HepG2 (cell line): ENCODE data around the gene PELO. TPM values are rescaled to one million over a fixed set of nuclear protein-coding genes. Genes with fewer than 3 reads are reported as not detected.

Experiments
- CHD4 ChIP-seq: fragments of 200-600 bp; sonication (generic); IDR thresholded peaks from 2 replicates; pipeline ENCODE4 v1.7.0; 2017; ENCODE audit warnings: mild to moderate bottlenecking, low read length, borderline replicate concordance
- HHEX ChIP-seq: IDR thresholded peaks from 2 replicates; pipeline ENCODE4 v1.6.1; 2016; ENCODE audit warnings: control low read depth
- HOXA3 ChIP-seq: sonication (generic); formaldehyde crosslinking; IDR thresholded peaks from 2 replicates; pipeline ENCODE4 v1.5.0; 2020; ENCODE audit warnings: missing genetic modification reagents
- JUND ChIP-seq: sonication (generic); formaldehyde crosslinking; IDR thresholded peaks from 2 replicates; pipeline ENCODE4 v1.8.0; 2022; ENCODE audit warnings: mild to moderate bottlenecking, missing genetic modification reagents
- KDM5B ChIP-seq: sonication (generic); formaldehyde crosslinking; IDR thresholded peaks from 2 replicates; pipeline ENCODE4 v1.4.0; 2020; ENCODE audit warnings: missing genetic modification reagents, mild to moderate bottlenecking, borderline replicate concordance
- KLF6 ChIP-seq: IDR thresholded peaks from 2 replicates; pipeline ENCODE4 v1.8.0; 2016; ENCODE audit warnings: missing biosample characterization, missing genetic modification reagents
- MXD1 ChIP-seq: sonication (generic); formaldehyde crosslinking; IDR thresholded peaks from 2 replicates; pipeline ENCODE4 v1.4.0; 2020; ENCODE audit warnings: mild to moderate bottlenecking, missing genetic modification reagents
- PLRG1 ChIP-seq: fragments of 450-650 bp; conservative IDR thresholded peaks from 2 replicates; pipeline ENCODE4 v1.6.1; 2016
- ZBTB20 ChIP-seq: sonication (generic); formaldehyde crosslinking; IDR thresholded peaks from 2 replicates; pipeline ENCODE4 v1.8.1; 2023; ENCODE audit warnings: missing genetic modification reagents, low read depth, mild to moderate bottlenecking, borderline replicate concordance
- ZFAT ChIP-seq: sonication (generic); formaldehyde crosslinking; conservative IDR thresholded peaks from 2 replicates; pipeline ENCODE4 v1.8.1; 2023; ENCODE audit warnings: missing genetic modification reagents, inconsistent platforms
- ZNF205 ChIP-seq: IDR thresholded peaks from 2 replicates; pipeline ENCODE4 v1.6.1; 2018; ENCODE audit warnings: missing biosample characterization, missing genetic modification reagents
- ZNF33A ChIP-seq: sonication (generic); formaldehyde crosslinking; IDR thresholded peaks from 2 replicates; pipeline ENCODE4 v1.5.1; 2020; ENCODE audit warnings: missing genetic modification reagents, mild to moderate bottlenecking, moderate library complexity, borderline replicate concordance
- ZNF589 ChIP-seq: sonication (generic); formaldehyde crosslinking; conservative IDR thresholded peaks from 2 replicates; pipeline ENCODE4 v1.8.0; 2022; ENCODE audit warnings: mild to moderate bottlenecking, moderate library complexity, missing genetic modification reagents
- ZNF775 ChIP-seq: sonication (generic); formaldehyde crosslinking; IDR thresholded peaks from 2 replicates; pipeline ENCODE4 v1.4.0; 2020; ENCODE audit warnings: missing genetic modification reagents, mild to moderate bottlenecking, moderate library complexity, borderline replicate concordance
- ZSCAN29 ChIP-seq: sonication (generic); formaldehyde crosslinking; conservative IDR thresholded peaks from 2 replicates; pipeline ENCODE4 v1.4.0; 2020; ENCODE audit warnings: mild to moderate bottlenecking, missing genetic modification reagents
- polyA plus RNA-seq, 8 experiments: library from polyadenylated mRNA; depleted of rRNA in 3 of 8; stranded (reverse) in 7 of 8; unstranded in 1 of 8; fragments of >200 nt; fragmentation: Illumina TruSeq in 4 of 8; extraction: Trizol in 4 of 8; gene quantifications; 2 replicates each; pipeline versions ENCODE4 v1.2.1 to v1.2.3, GENCODE V29; 2011 to 2016; ENCODE audit warnings: low read depth in 4 of 8, missing spikeins in 1 of 8, mixed read lengths in 1 of 8; ENCODE audit not compliant: insufficient read depth in 1 of 8
- total RNA-seq, 5 experiments: library from RNA; depleted of rRNA; stranded (reverse); fragments of >200 nt; fragmentation: Illumina TruSeq; extraction: Trizol; gene quantifications; 2 replicates each; pipeline ENCODE4 v1.2.3, GENCODE V29; 2016; ENCODE audit warnings: low read depth in 1 of 5
- TF ChIP-seq, protein P1 (sequence below): sonication (generic); formaldehyde crosslinking; IDR thresholded peaks from 2 replicates; pipeline ENCODE4 v1.4.0; 2020; ENCODE audit warnings: mild to moderate bottlenecking, missing genetic modification reagents
- TF ChIP-seq, protein P2 (sequence below): sonication (generic); formaldehyde crosslinking; IDR thresholded peaks from 2 replicates; pipeline ENCODE4 v1.8.0; 2022; ENCODE audit warnings: missing genetic modification reagents, mild to moderate bottlenecking, borderline replicate concordance
- TF ChIP-seq, protein P3 (sequence below): sonication (generic); formaldehyde crosslinking; IDR thresholded peaks from 2 replicates; pipeline ENCODE4 v1.5.1; 2020; ENCODE audit warnings: missing genetic modification reagents, mild to moderate bottlenecking, borderline replicate concordance
- TF ChIP-seq, protein P4 (sequence below): sonication (generic); formaldehyde crosslinking; IDR thresholded peaks from 2 replicates; pipeline ENCODE4 v1.5.0; 2020; ENCODE audit warnings: missing genetic modification reagents, mild to moderate bottlenecking, borderline replicate concordance
- TF ChIP-seq, protein P5 (sequence below): sonication (generic); formaldehyde crosslinking; IDR thresholded peaks from 2 replicates; pipeline ENCODE4 v1.5.1; 2020; ENCODE audit warnings: missing genetic modification reagents, mild to moderate bottlenecking, borderline replicate concordance

The PELO gene
- total and polyA plus RNA-seq, 2 of the 13 experiments (the other 11 are each of a cell fraction or from before 2014, with no cell fraction given): 19.0 to 23.9 TPM

DNA sequence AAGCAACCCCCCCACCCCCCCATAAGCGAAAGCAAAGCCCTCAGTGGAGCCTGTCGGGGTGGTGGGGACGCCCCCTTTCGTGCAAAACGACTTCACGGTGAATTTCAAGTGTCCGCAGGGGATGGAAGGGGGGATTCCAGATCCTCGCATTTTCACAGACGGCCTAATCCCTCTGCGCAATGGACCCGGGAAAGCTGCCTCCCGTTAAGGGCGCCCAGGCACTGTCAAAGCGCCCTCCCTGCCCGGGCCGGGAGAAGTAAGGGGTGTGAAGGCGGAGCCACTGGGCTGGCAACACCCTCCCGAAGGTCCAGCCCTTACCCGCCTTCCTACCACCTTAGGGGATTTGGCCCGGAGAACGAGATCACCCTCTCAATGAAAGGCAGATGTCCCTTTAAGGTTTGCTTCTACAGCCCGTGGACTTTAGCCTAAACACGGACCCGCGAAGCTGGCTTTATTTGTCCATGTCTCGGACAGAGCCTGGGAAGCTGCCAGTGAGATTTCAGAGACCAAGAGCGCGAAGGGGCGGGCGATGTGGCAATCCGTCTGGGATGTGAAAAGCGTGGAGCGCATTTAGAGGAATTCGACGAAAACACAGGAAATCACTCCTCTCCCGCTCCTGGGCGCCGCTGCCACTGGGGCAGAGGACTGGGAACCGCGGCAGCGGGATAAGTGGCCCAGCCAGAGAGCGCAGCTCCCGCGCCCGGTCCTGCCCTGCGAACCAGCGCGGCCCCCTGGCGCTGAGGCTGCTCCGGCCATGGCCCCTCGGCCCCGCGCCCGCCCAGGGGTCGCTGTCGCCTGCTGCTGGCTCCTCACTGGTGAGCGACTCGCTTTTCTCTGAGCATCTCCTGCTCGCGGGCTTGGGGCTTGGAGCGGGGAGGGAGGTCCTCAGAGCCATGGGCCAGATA is at the start of gene PELO, which contains the start of gene ITGA1 (continued):
- TF ChIP-seq, protein P1, sequence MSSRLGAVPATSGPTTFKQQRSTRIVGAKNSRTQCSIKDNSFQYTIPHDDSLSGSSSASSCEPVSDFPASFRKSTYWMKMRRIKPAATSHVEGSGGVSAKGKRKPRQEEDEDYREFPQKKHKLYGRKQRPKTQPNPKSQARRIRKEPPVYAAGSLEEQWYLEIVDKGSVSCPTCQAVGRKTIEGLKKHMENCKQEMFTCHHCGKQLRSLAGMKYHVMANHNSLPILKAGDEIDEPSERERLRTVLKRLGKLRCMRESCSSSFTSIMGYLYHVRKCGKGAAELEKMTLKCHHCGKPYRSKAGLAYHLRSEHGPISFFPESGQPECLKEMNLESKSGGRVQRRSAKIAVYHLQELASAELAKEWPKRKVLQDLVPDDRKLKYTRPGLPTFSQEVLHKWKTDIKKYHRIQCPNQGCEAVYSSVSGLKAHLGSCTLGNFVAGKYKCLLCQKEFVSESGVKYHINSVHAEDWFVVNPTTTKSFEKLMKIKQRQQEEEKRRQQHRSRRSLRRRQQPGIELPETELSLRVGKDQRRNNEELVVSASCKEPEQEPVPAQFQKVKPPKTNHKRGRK (CRISPR knock-in tag): no peak
- TF ChIP-seq HHEX (CRISPR knock-in tag): no peak
- TF ChIP-seq PLRG1: no peak
- peak; percentile 89 for TF ChIP-seq MXD1
- TF ChIP-seq ZBTB20 (CRISPR knock-in tag): peak; percentile 75; the same call in 1 of the 2 replicates
- peak; percentile 63 for TF ChIP-seq HOXA3 (CRISPR knock-in tag)
- TF ChIP-seq, protein P2, sequence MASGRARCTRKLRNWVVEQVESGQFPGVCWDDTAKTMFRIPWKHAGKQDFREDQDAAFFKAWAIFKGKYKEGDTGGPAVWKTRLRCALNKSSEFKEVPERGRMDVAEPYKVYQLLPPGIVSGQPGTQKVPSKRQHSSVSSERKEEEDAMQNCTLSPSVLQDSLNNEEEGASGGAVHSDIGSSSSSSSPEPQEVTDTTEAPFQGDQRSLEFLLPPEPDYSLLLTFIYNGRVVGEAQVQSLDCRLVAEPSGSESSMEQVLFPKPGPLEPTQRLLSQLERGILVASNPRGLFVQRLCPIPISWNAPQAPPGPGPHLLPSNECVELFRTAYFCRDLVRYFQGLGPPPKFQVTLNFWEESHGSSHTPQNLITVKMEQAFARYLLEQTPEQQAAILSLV: peak; percentile 55; the same call in 1 of the 2 replicates
- no peak for TF ChIP-seq ZFAT (CRISPR knock-in tag)
- TF ChIP-seq ZSCAN29 (CRISPR knock-in tag): peak; percentile 85; the same call in 1 of the 2 replicates
- no peak for TF ChIP-seq ZNF589
- no peak for TF ChIP-seq KLF6
- TF ChIP-seq, protein P3, sequence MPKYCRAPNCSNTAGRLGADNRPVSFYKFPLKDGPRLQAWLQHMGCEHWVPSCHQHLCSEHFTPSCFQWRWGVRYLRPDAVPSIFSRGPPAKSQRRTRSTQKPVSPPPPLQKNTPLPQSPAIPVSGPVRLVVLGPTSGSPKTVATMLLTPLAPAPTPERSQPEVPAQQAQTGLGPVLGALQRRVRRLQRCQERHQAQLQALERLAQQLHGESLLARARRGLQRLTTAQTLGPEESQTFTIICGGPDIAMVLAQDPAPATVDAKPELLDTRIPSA: no peak
- no peak for TF ChIP-seq ZNF33A (CRISPR knock-in tag)
- TF ChIP-seq JUND (CRISPR knock-in tag): 0 out of 2 replicates have a peak, but pooled peaks have one; percentile 10
- no peak for TF ChIP-seq CHD4
- peak; percentile 77; the same call in 1 of the 2 replicates for TF ChIP-seq ZNF775
- TF ChIP-seq, protein P4, sequence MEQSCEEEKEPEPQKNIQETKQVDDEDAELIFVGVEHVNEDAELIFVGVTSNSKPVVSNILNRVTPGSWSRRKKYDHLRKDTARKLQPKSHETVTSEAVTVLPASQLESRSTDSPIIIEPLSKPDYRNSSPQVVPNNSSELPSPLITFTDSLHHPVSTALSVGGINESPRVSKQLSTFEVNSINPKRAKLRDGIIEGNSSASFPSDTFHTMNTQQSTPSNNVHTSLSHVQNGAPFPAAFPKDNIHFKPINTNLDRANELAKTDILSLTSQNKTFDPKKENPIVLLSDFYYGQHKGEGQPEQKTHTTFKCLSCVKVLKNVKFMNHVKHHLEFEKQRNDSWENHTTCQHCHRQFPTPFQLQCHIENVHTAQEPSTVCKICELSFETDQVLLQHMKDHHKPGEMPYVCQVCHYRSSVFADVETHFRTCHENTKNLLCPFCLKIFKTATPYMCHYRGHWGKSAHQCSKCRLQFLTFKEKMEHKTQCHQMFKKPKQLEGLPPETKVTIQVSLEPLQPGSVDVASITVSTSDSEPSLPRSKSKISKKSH: no peak; the same call in 1 of the 2 replicates
- peak; percentile 89; the same call in 1 of the 2 replicates for TF ChIP-seq KDM5B (CRISPR knock-in tag)
- no peak for TF ChIP-seq ZNF205 (CRISPR knock-in tag)
- TF ChIP-seq, protein P5, sequence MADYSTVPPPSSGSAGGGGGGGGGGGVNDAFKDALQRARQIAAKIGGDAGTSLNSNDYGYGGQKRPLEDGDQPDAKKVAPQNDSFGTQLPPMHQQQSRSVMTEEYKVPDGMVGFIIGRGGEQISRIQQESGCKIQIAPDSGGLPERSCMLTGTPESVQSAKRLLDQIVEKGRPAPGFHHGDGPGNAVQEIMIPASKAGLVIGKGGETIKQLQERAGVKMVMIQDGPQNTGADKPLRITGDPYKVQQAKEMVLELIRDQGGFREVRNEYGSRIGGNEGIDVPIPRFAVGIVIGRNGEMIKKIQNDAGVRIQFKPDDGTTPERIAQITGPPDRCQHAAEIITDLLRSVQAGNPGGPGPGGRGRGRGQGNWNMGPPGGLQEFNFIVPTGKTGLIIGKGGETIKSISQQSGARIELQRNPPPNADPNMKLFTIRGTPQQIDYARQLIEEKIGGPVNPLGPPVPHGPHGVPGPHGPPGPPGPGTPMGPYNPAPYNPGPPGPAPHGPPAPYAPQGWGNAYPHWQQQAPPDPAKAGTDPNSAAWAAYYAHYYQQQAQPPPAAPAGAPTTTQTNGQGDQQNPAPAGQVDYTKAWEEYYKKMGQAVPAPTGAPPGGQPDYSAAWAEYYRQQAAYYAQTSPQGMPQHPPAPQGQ (CRISPR knock-in tag): no peak
